ENCODE data around the gene ANKRD12.

GRCh38 chr18:9173770-9174233 is 37.2 kb downstream of the ANKRD12 start:
- TF ChIP-seq POLR2A (IDR thresholded peaks at IDR 0.05) = no peak
- TF ChIP-seq, protein P1, sequence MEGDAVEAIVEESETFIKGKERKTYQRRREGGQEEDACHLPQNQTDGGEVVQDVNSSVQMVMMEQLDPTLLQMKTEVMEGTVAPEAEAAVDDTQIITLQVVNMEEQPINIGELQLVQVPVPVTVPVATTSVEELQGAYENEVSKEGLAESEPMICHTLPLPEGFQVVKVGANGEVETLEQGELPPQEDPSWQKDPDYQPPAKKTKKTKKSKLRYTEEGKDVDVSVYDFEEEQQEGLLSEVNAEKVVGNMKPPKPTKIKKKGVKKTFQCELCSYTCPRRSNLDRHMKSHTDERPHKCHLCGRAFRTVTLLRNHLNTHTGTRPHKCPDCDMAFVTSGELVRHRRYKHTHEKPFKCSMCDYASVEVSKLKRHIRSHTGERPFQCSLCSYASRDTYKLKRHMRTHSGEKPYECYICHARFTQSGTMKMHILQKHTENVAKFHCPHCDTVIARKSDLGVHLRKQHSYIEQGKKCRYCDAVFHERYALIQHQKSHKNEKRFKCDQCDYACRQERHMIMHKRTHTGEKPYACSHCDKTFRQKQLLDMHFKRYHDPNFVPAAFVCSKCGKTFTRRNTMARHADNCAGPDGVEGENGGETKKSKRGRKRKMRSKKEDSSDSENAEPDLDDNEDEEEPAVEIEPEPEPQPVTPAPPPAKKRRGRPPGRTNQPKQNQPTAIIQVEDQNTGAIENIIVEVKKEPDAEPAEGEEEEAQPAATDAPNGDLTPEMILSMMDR (IDR thresholded peaks at IDR 0.05) = no peak

Data from heart left ventricle (tissue), 13 donors.